GM21360 (cell line): ENCODE results near the gene HDAC4.

Source experiments
- ATAC-seq: cut with Tn5 transposase; IDR thresholded peaks from one replicate; pipeline ENCODE4 v1.9.1; 2021; ENCODE audit warnings: mild to moderate bottlenecking, moderate library complexity; ENCODE audit not compliant: unreplicated experiment

HDAC4 gene

DNA sequence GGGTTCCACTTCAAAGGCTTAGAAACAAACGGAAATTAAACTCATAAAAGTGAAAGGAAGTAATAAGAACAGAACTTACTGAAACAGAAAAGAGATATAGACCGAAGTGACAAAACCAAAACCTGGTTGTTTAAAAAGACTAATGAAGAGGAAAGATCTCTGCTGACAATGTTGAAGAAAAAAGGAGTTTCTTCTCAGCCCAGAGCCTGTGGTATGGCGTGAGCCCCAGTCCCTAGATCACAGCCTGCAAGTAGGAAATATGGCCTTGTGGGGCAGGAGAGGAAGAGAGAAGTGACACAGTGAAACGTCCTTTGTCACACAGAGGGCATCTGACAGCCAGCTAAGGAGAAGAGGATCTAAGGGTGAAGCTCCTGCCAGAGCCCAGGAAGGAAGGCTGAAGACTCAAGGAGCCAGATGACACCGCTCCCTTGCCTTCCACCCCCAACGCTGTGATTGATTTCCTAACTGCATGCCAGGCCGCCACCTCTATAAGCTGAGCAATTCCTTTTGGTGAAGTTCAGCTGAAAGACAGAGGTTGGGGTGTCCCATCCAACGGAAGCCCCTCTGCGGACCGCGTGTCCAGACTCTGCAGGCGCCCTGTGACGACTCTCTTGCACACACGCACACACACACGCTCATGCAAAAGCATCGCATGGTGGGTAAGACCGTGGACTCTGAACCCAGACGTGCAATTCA is 141.1 kb downstream of the HDAC4 start:
- ATAC-seq, result peak; percentile 52

- peak; percentile 56 for ATAC-seq
Observed at GRCh38 chr2:239259173-239259572, 141.6 kb downstream of the HDAC4 start.

DNA sequence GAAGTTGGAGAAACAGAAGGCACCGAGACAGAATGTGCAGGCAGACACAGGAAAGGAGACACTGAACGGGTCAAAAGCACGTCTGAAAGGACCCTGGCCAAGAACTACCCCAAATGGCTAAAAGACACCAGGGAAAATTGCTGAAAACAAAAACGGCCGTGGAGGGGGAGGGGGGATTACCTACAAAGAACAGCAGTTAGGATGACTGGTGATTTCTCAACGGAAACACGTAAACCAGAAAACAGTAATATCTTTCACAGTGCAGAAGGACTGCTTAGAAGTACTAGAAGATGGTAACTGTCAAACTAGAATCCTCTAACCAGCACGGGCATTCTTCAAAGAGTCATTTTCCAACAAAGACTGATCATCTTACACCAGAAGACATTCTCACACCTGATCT is 142.6 kb downstream of the HDAC4 start:
- ATAC-seq, result no peak

- no peak for ATAC-seq
Observed at GRCh38 chr2:239257511-239257937, 143.3 kb downstream of the HDAC4 start.

- no peak for ATAC-seq
Observed at GRCh38 chr2:239256350-239256743, 144.5 kb downstream of the HDAC4 start.

GRCh38 chr2:239255628-239256349 is 145.0 kb downstream of the HDAC4 start:
- no peak for ATAC-seq

DNA sequence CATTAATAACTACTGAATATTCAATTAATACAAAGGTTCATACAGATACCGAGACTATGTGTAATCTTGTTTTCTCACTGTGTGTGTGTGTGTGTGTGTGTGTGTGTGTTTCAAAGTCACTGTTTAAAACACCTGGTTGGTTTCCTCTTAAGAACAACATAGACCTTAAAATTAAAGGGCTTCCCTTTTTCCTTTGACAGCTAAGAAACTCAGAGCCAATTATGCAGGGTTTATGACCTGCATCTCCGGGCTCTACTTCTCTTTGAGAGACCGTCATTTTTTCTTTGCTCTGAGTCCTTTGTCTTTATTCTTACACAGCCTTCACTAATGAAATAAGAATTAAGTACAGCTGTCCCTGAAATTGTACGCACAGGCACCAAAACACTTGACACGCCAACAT is 145.6 kb downstream of the HDAC4 start:
- ATAC-seq, result no peak

DNA sequence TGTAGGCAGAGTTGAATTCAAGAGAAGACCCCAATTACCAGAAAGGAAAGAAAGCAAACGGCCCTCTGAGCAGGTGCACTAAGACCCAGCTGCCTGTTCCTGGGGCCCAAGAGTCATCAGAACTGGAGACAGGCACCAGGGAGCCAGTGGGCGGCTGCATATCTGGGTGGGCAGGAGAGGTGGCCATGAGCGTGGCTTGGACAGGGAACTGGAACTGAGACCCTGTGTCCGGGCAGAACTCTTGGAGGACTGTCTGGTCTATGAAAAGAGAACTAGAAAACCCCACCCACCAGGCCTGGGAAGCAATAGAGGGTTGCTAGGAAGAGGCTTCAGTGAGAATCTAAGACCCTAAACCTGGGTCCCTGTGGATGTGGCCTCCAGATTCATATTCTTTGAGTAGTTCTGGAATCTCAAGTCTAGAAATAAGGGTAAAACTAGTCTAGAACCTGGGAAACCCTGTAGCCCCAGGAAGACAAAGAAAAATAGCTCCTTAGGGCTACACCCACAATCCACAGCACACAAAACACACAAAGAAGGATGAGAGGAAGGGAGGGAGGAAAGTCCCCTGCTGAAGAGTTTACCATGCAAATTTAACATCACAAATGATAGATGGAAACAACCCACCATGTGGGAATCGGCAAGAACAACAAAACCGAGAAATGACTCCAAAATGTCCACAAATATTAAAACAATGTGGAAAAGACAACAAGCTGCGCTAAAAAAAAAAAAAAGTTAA is 147.0 kb downstream of the HDAC4 start:
- peak; percentile 33 for ATAC-seq

DNA sequence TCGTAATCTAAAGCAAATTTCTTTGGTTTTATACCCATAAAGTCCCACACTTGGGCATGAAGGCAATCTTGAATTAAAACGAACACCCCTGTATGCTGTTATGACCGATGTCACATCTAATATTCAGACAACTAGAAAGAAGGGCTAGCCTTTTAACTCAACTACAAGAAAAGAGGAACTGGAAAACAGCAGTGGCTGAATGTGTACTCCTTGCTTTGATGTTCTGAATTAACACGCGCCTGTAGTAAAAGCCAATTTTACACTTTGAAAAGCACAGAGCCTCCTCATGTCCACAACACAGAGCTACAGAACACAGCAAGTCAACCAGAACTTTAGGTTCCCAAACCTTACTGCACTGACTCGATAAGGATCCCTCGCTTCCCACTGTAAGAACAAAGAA is 147.6 kb downstream of the HDAC4 start:
- ATAC-seq, result peak; percentile 64

DNA sequence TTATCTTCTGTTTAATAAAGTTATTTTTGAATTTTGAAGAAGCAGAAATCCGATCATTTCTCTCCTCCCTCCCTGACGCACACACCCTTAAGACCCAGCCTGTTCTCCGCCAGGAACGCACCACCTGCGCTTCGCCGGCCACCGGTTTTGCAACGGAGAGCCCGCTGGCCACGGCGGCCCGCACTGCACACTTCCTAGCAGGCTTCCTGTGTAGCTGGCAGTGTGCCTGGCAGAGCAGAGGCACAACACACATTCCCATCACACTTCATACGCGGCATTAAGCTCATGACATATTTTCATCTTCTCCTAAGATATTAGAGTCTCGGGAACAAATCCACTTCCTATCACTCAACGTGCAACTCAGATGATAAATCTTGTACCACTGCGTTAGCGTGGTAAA is 148.0 kb downstream of the HDAC4 start:
- ATAC-seq, result no peak

GRCh38 chr2:239252393-239252792 is 148.4 kb downstream of the HDAC4 start:
- ATAC-seq, result no peak

- no peak for ATAC-seq
Observed at GRCh38 chr2:239251971-239252370, 148.8 kb downstream of the HDAC4 start.

- no peak for ATAC-seq
Observed at GRCh38 chr2:239250216-239251081, 150.4 kb downstream of the HDAC4 start.

DNA sequence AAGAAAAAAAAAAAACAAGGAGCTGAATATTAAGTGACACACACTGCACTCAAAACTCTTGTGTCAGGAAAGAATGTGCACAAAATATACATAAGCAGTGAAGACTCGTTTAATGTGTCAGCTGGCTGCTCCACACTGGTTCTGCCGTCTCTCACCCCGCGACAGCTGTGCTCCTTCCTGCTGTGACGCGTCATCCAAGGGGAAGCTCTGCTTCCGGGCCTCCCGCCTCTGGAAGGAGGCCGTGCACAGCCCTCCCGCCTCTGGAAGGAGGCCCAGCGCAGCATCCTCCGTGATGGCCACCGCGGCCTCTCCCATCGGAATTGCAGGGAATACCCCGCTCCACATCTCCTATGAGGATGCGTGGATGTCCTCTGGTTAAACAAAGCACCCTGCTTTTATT is 151.0 kb downstream of the HDAC4 start:
- no peak for ATAC-seq

DNA sequence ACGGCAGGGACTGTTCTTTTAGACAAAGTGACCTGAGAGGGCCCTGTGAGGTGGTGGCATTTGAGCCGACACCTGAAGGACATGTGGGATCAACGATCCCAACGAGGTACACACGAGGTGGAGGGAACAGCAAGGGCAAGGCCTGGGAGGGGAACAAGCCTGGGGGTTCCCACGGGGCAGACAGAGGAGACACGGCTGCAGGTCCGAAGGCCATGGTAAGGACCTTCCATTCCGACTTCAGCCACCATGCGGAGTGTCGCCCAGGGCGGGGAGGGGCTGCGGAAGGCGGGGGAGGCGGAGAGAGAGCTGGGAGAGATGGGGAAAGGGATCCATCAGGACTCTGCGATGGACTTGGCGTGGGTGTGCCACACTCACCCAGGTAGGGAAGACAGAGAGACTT is 151.8 kb downstream of the HDAC4 start:
- no peak for ATAC-seq

DNA sequence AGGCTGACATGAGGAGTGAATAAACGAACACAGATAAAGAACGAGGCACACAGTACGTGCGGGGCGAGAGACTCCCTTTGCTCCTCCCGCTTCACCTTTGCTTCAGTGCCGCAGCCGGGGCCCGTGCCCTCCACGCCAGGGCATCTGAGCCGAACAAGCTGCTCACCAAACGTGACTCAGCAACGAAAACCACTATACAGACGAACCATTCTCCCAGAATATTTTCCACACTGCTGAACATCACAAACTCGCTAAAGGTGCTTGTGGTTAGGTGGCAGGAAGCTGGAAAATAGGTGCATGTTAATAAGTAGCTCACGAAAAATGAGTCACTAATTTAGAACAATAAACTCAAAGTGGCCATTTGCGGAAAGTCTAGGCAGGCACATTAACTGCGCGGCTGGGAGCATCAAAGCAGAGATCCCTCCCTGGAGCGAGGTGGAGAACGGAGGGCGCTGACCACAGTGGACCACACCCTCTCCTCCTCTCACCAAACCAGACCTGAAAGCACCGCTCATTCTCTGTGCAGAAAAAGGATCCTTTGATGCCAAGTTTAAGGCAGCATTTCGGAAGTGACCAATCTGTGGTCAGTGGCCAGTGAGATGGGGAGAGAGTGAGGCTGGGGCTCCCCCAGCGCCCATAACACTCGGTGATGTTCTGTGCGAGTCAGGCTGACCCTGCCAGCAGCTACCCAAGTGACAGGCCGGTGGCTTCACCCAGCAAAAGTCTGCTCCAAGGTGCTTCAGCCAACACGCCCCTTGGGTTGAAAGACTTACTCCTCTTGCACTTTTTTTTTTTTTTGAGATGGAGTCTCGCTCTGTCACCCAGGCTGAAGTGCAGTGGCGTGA is 153.2 kb downstream of the HDAC4 start:
- ATAC-seq, result no peak

- no peak for ATAC-seq
Observed at GRCh38 chr2:239246723-239247122, 154.1 kb downstream of the HDAC4 start.

DNA sequence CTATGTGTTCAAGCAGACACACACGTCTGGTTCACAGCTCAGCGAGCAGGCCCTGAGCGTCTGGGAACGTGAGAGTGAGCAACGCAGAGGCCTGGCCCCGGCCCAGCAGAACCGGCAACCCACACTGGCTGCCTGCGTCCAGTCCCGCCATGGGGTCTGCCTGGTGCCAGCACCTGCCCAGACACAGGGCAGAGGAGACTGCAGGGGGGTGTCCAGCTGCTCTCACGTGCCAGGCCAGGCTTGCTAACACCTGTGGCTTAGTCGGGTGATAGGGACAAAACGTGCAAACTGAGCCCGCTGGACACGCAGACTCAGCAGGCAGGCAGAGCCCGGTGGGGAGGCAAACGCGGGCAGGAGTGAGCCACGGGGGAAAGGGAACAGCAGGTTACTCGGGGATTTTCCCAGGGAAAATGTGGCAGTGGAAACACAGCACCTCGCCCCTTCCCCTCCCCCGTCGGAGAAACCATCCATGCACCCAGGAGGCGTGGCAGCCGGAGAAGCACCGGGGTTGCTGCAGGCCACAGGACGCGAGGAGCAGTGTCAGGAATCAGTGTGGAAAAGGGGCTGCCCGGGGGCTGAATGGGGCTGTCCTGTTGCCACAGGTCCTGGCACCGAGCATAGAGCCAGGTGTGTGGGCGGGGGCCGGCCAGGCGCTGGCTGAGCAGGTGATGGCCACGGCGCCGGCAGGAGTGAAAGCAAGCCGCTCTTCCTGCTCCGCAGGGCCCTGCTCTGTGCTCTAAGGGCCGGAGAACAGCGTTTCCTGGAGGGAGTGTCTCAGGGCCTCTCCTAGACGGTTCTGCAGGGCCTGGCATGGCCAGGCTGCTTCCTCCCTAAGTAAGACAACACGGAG is 154.7 kb downstream of the HDAC4 start:
- no peak for ATAC-seq

DNA sequence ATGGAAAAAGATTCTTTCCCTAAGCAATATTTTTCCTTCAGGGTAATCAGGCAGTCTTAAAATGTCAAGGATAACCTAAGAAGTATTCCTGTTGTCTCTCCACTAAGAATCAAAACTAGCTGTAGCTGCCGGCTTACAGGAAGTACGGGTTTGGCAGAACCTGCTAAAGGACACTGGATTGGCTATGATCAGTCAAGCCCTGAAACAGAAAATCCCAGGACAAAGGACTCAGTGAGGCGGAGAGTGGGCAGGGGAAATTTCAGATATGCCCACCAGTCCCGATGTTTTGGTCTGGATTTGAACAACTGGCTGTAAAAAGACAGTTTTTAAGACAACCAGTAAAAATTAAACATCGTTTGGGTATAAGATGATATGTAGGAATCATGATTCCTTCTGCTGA is 155.7 kb downstream of the HDAC4 start:
- no peak for ATAC-seq
